Panc1 (cell line): ENCODE data around the gene BAIAP3.

ENCODE experiments used
- POLR2AphosphoS5 ChIP-seq: IDR thresholded peaks from 2 replicates; pipeline ENCODE4 v1.6.1; 2012; ENCODE audit warnings: mild to moderate bottlenecking, low read depth, low read length, moderate library complexity
- SIN3A ChIP-seq: IDR thresholded peaks from 2 replicates; pipeline ENCODE4 v1.6.1; 2012; ENCODE audit warnings: low read depth, mild to moderate bottlenecking, low read length, moderate library complexity, borderline replicate concordance; ENCODE audit not compliant: insufficient read depth
- TCF7L2 ChIP-seq: IDR thresholded peaks from 2 replicates; pipeline ENCODE4 v1.6.1; 2011; ENCODE audit warnings: mild to moderate bottlenecking, low read depth, low read length, inconsistent platforms
- TF ChIP-seq, protein P1 (sequence below): fragments of 450-650 bp; IDR thresholded peaks from 2 replicates; pipeline ENCODE4 v1.5.1; 2017; ENCODE audit warnings: mild to moderate bottlenecking
- TF ChIP-seq, protein P2 (sequence below), 2 experiments: IDR thresholded peaks; 2 replicates each; pipeline ENCODE4 v1.6.1; 2011 to 2012; ENCODE audit warnings: low read depth in 2 of 2, control low read depth in 1 of 2, low read length in 1 of 2, mild to moderate bottlenecking in 1 of 2, moderate library complexity in 1 of 2; ENCODE audit not compliant: insufficient read depth in 1 of 2

DNA sequence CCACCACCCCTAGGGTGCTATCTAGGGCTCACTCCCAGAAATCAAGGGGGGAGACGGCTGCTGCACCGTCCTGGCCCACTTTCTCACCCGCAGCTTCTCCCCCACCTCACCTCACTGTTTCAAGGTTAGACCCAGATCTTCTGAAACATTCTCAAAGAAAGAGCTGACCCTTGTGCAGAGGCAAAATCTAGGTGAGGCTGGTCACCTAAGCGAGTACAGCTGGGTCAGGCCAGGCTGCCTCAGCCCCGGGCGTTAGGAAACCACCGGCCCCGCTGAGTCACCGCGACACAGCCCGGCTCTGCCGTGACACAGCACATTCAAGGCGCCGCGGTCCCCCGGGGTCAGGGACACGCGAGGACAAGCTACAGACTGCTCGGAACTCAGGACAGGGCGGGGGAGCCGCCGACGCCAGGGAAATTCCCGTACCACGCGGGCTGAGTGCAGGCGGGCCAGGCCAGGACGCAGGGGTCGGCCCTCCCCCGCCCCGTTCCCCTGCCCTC lies 45.4 kb downstream of the BAIAP3 start:
- TF ChIP-seq, protein P1, sequence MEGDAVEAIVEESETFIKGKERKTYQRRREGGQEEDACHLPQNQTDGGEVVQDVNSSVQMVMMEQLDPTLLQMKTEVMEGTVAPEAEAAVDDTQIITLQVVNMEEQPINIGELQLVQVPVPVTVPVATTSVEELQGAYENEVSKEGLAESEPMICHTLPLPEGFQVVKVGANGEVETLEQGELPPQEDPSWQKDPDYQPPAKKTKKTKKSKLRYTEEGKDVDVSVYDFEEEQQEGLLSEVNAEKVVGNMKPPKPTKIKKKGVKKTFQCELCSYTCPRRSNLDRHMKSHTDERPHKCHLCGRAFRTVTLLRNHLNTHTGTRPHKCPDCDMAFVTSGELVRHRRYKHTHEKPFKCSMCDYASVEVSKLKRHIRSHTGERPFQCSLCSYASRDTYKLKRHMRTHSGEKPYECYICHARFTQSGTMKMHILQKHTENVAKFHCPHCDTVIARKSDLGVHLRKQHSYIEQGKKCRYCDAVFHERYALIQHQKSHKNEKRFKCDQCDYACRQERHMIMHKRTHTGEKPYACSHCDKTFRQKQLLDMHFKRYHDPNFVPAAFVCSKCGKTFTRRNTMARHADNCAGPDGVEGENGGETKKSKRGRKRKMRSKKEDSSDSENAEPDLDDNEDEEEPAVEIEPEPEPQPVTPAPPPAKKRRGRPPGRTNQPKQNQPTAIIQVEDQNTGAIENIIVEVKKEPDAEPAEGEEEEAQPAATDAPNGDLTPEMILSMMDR: no peak
- TF ChIP-seq, protein P2, sequence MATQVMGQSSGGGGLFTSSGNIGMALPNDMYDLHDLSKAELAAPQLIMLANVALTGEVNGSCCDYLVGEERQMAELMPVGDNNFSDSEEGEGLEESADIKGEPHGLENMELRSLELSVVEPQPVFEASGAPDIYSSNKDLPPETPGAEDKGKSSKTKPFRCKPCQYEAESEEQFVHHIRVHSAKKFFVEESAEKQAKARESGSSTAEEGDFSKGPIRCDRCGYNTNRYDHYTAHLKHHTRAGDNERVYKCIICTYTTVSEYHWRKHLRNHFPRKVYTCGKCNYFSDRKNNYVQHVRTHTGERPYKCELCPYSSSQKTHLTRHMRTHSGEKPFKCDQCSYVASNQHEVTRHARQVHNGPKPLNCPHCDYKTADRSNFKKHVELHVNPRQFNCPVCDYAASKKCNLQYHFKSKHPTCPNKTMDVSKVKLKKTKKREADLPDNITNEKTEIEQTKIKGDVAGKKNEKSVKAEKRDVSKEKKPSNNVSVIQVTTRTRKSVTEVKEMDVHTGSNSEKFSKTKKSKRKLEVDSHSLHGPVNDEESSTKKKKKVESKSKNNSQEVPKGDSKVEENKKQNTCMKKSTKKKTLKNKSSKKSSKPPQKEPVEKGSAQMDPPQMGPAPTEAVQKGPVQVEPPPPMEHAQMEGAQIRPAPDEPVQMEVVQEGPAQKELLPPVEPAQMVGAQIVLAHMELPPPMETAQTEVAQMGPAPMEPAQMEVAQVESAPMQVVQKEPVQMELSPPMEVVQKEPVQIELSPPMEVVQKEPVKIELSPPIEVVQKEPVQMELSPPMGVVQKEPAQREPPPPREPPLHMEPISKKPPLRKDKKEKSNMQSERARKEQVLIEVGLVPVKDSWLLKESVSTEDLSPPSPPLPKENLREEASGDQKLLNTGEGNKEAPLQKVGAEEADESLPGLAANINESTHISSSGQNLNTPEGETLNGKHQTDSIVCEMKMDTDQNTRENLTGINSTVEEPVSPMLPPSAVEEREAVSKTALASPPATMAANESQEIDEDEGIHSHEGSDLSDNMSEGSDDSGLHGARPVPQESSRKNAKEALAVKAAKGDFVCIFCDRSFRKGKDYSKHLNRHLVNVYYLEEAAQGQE (IDR thresholded peaks at IDR 0.05; ENCODE audit: insufficient read depth in 1 of 2, low read depth in 2 of 2, low read length in 1 of 2): 0 out of 4 replicates have a peak, but pooled peaks of 1 of the 2 experiments have one; percentile 41
- TF ChIP-seq POLR2AphosphoS5: no peak
- TF ChIP-seq TCF7L2: no peak
- TF ChIP-seq SIN3A: no peak
